Cortex of kidney (tissue), 1 donor: ENCODE results near the gene SLC45A3.

ENCODE experiments used
- DNase-seq: peaks from one replicate; lab custom pipeline; 2025; lab: John Stamatoyannopoulos, UW

Gene SLC45A3

DNA sequence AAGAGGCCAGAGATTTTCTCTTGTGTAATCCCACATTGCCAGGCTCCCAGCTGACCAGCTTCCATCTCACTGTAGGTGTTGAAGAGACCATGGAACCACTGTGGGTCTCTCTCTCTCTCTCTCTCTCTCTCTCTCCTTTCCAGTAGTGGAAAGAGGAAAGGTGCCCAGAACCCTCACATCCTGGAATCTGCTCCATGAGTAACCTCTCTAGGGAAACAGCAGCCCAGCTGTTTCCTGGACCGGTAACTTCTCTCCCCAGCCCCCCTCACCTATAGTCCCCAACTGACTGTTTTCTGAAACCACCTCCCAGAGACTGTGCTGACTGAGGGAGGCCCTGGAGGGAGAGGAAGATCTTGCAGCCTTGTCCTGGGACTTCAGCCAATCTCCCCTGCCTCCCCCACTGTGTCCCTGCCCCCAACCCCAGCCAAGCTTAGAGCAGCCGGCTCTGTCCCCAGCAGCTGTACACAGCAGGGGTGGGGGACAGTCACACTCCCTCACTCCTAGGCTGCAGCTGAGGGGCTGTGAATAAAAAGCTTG, 20.6 kb upstream of the SLC45A3 start:
- no peak for DNase-seq

DNA sequence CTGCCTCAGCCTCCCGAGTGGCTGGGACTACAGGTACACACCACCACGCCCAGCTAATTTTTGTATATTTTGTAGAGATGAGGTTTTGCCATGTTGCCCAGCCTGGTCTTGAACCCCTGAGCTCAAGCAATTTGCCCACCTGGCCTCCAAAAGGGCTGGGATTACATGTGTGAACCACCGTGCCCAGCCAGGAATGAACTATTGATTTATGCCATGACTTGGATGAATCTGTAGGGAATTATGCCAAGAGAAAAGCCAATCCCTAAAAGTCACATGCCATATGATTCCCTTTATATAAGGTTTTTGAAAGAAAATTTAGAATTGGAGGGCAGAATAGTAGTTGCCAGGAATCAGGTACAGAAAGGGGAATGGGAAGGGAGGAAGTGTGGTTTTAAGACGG, 19.1 kb upstream of the SLC45A3 start:
- no peak for DNase-seq

DNA sequence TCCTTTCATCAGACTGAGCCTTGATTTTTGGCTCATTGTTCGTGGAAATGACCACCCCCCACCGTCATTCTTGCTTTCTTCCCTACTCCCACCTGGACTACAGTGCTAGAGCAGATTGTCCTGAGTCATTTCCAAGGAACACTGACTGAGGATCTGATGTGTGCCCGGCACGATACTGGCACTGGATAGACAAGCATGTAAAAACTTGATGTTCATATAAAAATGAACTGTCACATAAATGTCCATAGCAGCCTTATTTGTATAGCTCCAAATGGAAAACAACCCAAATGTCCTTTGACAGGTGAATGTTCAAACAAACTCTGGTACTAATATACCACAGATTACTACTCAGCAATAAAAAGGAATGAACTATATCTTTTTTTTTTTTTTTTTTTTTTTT, 18.6 kb upstream of the SLC45A3 start:
- no peak for DNase-seq

DNA sequence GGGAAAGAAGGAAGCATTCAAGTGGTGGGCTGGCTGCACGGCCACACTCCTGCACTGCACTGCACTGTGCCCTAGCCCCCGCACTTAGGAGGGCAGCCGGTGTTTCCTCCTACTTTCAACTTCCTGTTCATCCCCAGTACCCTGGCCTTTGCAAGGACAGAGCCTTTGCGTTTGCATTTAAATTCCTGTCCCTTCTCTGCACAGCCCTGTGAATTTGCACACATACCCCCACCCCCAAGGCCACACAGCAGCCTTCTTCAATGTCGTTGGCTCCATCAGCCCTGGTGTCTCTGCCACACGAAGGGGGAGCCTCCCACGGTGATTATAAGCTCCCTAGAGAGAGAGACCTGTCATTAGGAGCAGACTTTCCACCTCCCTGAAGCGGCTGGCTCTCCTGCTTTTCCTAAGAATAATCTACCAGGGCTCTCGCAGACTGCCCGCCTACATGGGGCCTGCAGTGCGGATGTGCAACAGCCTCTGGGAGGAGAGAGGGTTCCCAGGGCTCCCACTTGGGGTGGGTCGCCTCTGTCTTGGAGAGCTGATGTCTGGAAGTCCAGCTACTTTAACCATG, 13.2 kb upstream of the SLC45A3 start:
- DNase-seq = no peak

DNA sequence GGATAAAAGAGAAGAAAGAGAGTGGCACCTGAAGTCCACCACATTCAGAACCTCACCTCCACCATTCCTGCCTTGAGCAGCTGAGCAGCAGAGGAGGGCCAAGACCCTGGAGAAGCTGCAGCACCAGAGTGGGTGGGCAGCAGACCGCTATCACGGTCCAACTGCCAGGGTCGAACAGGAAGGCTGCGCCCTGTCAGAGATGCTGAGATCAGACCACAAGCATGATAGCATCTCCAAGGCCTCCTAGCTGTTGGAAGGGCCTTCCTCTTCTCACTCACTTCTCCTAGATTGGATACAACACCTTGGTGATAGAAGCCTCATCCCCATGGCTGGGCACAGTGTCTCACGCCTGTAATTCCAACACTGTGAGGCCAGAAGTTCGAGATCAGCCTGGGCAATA, 12.1 kb upstream of the SLC45A3 start:
- DNase-seq = no peak

DNA sequence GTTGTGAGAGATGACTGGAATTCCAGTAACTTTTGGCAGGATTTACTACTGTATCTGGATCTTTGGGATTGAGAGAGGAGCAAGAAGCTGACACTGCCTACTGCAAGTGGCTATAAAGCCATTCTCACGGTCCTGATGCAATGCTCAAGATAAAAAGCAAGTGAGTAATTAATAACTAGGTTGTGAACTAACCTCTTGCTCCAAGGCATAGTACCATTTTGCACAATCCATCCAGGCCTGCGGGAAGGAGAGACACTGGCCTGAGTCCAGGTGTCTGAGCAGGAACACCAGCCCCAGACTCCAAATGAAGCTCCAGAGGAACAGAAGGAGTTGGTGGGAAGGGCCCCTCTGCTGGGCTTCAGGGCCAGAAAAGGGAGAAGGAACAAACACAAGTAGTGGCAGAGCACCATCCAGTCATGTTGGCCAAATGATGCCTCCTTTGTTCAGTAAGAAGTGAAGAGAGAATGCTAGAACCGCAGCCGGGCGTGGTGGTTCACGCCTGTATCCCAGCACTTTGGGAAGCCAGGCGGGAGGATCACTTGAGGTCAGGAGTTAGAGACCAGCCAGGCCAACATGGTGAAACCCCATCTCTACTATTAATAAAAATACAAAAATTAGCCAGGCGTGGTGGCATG, 9.9 kb upstream of the SLC45A3 start:
- DNase-seq = no peak

DNA sequence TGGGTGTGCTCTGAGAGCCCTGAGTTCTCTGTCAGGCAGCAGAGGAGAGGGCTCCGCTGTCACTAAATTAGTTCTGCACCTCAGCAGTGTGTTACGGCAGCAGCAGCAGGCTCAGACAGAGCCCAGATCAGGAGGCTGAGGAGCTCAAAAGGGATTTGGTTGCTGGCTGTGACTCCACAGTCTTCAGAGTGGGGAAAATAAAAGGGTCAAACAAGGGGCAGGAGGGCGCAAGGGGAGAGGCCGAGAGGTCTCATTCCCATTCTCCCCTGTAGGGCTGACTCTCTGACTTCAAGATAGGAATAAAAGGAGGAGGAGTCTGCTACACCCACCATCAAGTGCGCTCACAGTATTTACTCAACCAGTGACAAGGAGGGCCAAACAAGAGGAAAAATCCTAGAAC, 9.2 kb upstream of the SLC45A3 start:
- DNase-seq = no peak

DNA sequence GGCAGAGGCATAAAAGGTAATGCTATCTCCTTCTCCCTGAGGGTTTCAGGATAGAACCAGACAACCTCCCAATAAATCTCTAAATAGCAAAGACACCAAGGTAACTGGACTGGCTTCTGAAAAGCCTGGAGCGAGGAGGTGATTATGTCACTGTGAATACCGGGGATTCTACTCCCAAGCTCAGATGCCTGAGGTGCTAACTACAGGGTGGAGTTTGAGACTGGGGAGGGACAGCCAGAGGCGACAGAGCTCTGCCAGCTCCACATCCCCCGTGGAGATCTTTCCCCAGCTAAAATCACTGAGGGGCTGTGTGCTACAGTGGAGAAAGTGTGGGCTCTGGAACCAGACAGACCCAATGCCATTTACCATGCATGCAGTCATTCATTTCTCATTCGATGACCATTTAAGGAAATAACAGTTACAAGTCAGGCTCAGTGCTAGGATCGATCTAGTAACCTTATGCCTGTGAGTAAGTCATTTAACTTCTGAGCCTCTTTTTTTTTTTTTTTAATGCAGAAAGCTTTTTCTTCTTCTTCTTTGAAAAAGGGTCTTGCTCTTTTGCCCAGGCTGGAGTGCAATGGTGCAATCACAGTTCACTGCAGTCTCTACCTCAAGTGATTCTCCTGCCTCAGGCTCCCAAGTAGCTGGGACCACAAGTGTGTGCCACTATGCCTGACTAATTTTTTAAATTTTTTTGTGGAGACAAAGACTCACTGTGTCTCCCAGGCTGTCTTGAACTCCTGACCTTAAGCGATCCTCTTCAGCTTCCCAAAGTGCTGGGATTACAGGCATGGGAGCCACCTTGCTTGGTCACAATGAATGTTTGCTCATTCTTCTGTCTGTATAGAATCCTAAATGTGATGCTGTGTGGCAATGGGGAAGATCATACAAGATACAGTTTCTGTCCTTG, 8.1 kb upstream of the SLC45A3 start:
- no peak for DNase-seq

DNA sequence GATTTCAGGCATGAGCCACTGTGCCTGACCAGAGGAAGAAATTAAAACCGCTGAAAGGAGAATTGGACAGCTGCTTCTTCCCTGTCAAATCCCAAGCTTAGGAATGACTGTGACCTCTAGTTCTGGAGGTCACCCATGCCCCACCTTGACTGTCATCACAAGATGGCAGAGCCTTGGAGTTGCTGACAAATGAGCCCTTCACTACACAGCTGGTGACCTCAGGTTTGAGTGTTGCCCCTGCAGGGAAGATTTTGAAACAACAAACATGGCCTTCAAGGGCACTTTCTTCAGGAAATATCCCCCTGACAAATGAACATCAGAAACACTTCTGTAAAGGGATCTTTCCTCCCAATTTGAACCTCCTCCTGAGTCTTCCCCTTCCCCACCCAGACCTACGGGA, 6.9 kb upstream of the SLC45A3 start:
- no peak for DNase-seq

DNA sequence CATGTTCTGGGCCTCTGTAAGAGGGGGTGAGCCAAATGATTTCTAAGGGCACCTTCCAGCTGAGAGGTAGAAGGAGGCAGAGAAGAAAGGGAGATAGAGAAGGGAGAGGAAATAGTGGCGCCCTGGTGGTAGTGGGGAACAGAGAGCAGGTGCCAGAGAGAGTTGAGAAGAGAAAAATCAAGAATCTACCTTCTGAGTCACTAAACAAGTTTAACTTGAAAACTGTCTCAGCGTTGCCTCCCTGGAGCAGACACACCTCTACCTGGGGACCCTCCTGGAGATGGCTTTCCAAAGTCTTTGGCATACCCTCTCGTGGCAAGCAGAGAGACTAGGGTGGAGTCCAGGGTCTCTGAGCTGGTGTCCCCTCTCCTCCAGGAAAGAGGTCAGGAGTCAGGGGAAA, 1.1 kb upstream of the SLC45A3 start:
- DNase-seq = no peak

DNA sequence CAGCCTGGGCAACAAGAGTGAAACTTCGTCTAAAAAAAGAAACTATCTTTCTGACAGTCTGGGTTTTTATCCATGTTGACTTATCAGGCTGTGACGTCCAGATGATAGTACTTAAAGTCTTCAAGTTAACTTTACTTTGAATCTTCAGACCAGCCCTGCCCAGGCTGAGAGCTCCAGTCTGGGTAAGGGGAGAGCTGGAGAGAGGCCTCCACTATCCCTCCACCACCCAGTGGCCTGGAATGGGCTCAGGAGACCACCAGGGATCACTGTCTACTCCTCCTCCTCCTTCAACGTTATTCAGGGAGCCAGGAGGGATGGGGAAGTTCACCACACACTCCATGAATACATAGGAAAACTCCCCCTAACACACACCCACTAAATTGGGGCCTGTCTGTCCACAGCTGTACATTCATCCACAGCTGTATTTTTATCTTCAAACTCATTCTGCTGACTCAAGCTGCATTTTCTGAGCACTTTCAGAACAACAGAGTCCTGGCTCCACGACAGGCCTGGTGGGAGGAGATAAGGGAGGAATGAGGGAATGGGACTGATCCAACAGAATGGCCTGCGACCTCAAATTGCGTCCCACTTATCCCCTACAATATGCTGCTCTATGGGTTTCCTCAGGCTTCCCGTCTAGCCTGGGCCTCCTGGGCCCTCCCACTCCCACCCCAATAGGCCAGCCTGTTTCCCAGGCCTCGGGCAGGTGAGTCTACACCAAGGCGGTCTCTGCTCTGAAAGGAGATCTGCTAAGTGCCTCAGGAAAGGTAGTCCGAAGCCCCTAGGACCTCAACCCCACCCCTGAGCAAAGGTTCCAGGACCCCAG, 1.8 kb downstream of the SLC45A3 start:
- DNase-seq = no peak

DNA sequence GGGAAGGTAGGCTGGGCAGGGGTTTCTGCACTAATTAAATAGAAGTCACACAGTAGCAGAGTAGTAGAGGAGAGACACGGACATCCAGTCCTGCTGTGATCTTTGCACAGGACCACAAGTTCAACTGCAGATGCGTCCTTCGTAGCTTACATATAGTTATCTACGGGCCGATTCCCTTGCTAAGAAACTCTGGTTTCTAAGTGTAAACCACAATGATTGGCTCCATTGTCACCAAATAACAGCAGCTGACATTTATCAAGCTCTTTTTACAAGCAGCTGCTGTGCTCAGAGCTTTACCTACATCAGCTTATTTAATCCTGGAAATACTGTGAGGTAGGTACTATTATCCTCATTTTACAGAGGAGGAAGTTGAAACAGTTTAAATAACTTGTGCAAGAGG, 3.1 kb downstream of the SLC45A3 start:
- DNase-seq = no peak

DNA sequence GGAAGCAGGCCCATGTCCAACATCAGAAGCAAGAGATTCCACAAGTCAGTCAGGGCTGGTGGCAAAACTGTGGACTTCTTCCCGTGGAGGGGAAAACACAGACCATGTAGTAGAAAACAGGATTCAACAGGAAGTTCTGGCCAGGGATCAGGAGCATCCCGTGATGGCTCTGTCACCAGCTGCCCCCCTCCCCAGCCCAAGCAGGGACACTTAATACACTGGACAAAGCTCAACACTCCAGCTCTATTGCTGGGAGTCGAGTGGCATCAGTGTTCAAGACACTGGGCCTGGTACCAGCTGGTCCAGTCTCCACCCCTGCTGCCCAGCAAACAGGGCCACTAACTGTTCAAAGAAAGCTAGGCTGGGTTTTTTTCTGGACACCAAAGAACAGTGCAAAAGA, 3.7 kb downstream of the SLC45A3 start:
- no peak for DNase-seq

DNA sequence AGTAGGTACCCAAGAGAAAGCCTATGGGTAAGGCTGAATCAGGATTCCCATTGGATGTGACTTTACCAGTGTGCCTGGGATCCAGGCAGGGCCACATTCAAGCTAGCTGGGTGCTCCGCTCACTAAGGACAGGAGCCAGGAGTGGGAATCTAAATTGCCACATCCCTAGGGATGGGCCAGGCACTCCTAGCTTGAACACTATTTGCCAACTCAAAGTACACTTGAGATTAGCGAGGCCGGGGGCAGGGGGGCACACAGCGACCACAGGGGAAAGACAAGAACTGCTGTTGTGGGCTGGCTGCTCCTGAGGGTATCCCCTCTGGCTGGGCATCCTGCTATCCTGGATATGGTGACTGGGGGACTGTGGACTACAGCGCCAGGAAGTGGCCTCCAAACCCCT, 4.3 kb downstream of the SLC45A3 start:
- no peak for DNase-seq

DNA sequence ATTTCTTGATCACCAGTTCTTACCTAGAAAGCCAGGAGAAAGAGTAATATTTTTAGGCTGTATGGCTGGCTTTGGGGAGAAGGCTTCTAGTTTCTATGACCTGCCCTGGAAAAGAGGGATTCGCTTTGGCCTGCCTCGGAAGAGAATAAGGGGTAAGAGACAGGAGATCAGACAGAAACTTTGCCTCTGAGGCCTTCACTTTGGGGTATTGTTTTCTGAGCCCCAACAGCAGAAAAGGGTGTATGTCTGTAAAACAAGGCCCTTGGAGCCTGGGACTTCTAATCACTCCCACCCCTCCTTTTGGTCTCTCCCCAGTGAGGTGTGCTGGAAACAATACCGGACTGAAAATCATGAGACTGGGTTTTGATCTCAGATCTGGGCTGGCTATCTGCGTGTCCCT, 5.1 kb downstream of the SLC45A3 start:
- no peak for DNase-seq

DNA sequence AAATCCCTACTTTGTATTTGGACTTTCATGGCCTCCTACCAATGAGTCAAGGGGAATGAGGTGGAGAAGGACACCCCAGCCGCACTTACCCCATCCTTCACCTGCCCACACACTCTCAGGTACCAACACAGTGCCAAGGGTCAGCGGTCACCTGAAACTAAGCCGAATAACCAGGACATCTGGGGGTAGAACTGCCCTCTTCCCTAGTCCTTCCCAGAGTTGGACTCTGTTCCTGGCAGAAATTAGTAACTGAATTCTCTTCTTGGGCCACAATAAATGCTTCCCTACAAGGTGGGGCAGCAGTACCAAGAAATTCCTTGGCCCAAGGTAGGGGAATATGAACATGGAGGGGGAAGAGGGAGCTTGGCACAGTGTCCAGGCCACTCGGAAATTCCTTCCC, 7.3 kb downstream of the SLC45A3 start:
- no peak for DNase-seq

DNA sequence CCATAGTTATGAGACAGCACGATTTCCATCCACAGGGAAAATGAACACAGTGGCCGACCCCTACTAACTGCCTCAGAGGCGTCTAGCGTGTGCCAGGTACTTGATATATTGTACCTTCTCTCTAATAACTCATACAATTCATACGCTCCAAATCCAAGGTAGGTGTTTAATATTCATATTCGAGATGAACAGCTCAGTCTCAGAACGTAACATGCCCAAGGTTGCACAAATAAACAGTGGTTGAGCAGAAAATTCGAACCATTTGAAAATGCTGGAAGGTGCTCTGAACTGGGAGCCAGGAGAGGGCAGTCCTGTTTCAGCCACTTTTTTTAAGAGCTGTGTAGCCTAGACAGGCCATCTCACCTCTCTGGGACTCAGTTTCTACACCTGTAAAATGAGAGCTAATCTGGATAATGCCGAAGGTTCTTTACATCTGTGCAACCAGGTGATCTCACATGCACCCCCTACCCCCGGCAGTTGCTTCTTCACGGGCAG, 7.9 kb downstream of the SLC45A3 start:
- no peak for DNase-seq

DNA sequence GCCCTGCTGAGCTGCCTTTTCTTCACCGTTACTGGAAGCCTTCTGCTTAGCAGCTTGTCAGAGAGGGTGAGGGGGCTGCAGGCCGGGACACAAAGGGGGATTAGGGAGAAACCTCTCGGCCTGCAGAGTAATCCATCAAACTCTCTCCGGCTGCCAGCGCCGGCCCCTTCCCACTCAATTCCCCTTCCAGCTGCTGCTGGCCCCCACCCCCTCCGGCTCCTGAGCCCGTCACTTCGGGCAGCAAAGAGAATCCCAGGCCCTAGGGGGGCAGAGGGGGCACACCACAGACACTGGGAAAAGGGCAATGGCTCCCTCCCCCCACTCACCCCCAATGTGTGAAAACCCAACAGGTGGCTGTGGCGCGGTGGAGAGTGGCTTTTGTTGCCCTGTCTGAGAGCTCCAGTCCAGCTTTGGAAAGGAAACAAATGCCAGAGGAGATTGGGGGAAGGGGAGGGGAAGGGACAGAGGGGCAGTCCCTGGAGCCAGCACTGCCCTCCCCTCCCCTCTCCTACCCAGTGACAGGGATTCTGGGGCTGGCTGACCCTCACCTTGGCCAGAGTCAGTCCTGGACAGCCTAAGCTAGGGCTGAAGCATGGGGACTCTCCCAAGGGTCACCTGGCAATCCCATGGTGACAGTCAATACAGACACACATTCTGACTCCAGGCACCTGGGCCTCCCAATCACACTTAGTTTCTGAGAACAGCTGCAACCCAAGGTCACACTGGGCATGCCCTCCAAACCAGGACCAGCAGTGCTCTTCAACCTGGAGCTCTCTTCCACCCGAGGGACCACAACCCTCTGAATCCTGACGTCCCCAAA, 9.5 kb downstream of the SLC45A3 start:
- DNase-seq = no peak

DNA sequence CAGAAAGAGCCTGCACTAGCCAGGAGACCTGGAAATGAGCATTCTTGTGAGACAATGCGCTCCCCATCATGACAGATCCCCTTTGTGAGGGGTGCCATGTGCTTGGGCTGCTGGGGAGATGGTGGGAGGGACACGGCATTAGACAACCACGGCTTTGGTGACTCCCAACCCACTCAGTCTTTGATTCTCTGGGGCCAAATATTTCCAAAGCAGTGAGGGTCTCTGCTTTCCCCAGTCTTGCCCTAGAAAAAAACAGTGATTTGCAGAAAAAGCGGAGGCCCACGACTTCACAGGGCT, 10.2 kb downstream of the SLC45A3 start:
- DNase-seq = no peak

DNA sequence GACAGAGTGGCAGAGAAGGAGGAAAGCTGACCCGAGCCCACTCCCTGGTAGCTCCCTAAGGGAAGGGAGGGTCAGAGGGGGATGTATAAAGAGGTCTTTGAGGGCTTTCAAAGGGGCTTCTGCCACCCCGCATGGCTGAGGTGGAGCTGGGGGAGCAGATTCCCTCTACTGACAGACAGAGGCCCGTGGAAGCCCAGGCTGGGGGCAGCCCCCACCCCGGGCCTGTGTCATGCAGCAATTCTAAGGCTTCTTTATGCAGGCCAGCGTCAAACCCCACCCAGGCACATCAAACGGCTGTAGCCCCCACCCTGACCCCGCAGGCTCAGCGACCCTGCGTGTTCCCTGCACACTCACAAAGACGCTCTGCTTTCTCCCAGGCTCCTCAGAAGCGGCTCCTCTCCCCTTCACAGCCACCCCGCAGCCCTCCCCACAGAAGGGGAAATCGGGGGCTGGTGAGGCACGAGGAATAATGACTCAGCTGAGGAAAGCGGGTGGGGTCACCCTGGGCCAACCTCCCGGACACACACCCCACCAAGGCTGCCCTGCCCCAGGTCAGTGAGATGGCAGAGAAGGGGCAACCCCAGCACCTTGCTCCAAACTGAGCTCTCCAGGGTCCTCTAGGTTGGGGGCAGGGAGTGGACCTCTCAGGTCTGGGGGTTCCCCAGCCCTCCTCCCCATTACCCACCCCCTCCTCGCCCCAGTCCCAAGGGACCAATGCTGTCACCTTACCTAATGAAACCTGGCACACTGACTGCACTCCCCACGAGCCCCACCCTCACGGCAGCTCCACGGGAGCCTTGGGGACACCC, 10.8 kb downstream of the SLC45A3 start:
- DNase-seq = no peak

DNA sequence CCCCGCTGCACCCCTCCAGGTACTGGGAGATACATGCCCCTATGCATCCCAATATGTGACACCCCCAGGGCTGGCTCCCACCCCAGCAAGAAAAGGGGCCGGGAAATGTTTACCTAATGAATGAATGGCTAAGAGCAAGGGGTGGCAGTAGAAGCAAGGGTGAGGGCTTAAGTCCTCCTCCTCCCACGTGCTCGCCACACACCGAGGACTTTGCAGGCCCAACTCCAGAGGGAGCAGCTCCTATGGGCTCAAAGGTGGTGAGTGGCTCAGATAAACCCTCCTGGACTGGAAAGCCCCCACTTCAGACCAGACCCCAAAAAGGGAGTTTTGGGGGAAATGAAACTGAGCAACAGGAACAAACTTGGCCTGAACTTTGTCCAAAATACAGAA, 11.4 kb downstream of the SLC45A3 start:
- DNase-seq = no peak
